Left ventricle myocardium inferior (tissue), 1 donor: ENCODE measurements around the gene SNRNP200. TPM values are rescaled to one million over a fixed set of nuclear protein-coding genes. Genes with fewer than 3 reads are reported as not detected.
A peak's percentile ranks its signal among the peaks of the same experiment; 100 is the strongest.

ENCODE experiments used
- DNase-seq: peaks from one replicate; pipeline ENCODE4 v3.0.0-alpha.2; 2020
- H3K27ac ChIP-seq: fragments of 200-600 bp; replicated peaks from 2 replicates; pipeline ENCODE4 v1.8.0; 2021
- H3K27me3 ChIP-seq: fragments of 200-600 bp; 2 replicates; pipeline ENCODE4 v1.8.0; 2021; ENCODE audit warnings: low read depth
- H3K36me3 ChIP-seq: fragments of 200-600 bp; 2 replicates; pipeline ENCODE4 v1.8.0; 2021
- H3K4me1 ChIP-seq: fragments of 200-600 bp; 2 replicates; pipeline ENCODE4 v1.8.0; 2021
- H3K4me3 ChIP-seq: fragments of 200-600 bp; 2 replicates; pipeline ENCODE4 v1.8.0; 2021; ENCODE audit warnings: mild to moderate bottlenecking, moderate library complexity
- H3K9me3 ChIP-seq: fragments of 200-600 bp; replicated peaks from 2 replicates; pipeline ENCODE4 v1.8.0; 2021
- CTCF ChIP-seq: fragments of 200-600 bp; IDR thresholded peaks from 2 replicates; pipeline ENCODE4 v1.8.0; 2021; ENCODE audit warnings: antibody characterized with exemption, mild to moderate bottlenecking, borderline replicate concordance
- intact Hi-C: fragments of 100-400 bp; cut with micrococcal nuclease; formaldehyde crosslinking; loops from one replicate; pipeline ENCODE4 v1.11.0; 2022
- total RNA-seq: library from RNA; stranded (reverse); fragmentation: NEBNext Ultra II Directional; extraction: Animal tissue kit (Norgen Biotek cat#: 25700); gene quantifications from one replicate; pipeline ENCODE4 v1.2.1, GENCODE V29; 2021
- donor health status: DM: no; HTN: yes; CAD: no; lungs with severe emphysema.

The SNRNP200 gene
- total RNA-seq, 1 donor from 2014 or later: 54.8 TPM

GRCh38 chr2:96264086-96264485, 41.3 kb downstream of the SNRNP200 start:
- Histone ChIP-seq H3K9me3 (no peaks in the 10 kb centered on the region), H3K27ac (peak overlapping the region; percentile 96), H3K27me3 (no peaks in the 10 kb centered on the region), H3K4me1 (peaks cover 85% of the 10 kb centered on the region), H3K36me3 (peaks cover 43% of the 10 kb centered on the region), H3K4me3 (peak overlapping the region; percentile 97)
- no peak for TF ChIP-seq CTCF
- intact Hi-C loops: no loop called here
- DNase-seq: no peak

GRCh38 chr2:96262306-96262705, 43.0 kb downstream of the SNRNP200 start:
- TF ChIP-seq CTCF: no peak
- DNase-seq: no peak
- Histone ChIP-seq H3K4me1 (peaks cover 97% of the 10 kb centered on the region), H3K9me3 (no peaks in the 10 kb centered on the region), H3K4me3 (no peak overlapping the region), H3K27ac (peak overlapping the region; percentile 96), H3K27me3 (no peaks in the 10 kb centered on the region), H3K36me3 (peaks cover 25% of the 10 kb centered on the region)
- intact Hi-C loops: no loop called here

GRCh38 chr2:96261328-96262003, 43.9 kb downstream of the SNRNP200 start:
- H3K4me3 ChIP-seq: peak overlapping the region; percentile 53
- intact Hi-C loops: loop anchor here (2.0 kb wide), 1 partner anchor 57 kb away; no protein-coding TSS in a partner anchor
- H3K9me3 ChIP-seq: no peaks in the 10 kb centered on the region
- H3K4me1 ChIP-seq: peaks cover 97% of the 10 kb centered on the region
- DNase-seq: no peak
- no peaks in the 10 kb centered on the region for H3K27me3 ChIP-seq
- H3K36me3 ChIP-seq: peaks cover 32% of the 10 kb centered on the region
- no peak for TF ChIP-seq CTCF
- H3K27ac ChIP-seq: peak overlapping the region; percentile 96

GRCh38 chr2:96260387-96261260, 44.7 kb downstream of the SNRNP200 start:
- Histone ChIP-seq H3K27ac (peak overlapping the region; percentile 96), H3K36me3 (peaks cover 41% of the 10 kb centered on the region), H3K4me3 (peak overlapping the region; percentile 53), H3K27me3 (no peaks in the 10 kb centered on the region), H3K4me1 (peaks cover 100% of the 10 kb centered on the region), H3K9me3 (no peaks in the 10 kb centered on the region)
- intact Hi-C loops: loop anchor here (2.0 kb wide), 1 partner anchor 56 kb away; no protein-coding TSS in a partner anchor
- DNase-seq: peak; percentile 61
- TF ChIP-seq CTCF: peak; percentile 57

- H3K4me3 ChIP-seq: peak overlapping the region; percentile 53
- H3K27me3 ChIP-seq: no peaks in the 10 kb centered on the region
- peaks cover 100% of the 10 kb centered on the region for H3K4me1 ChIP-seq
- peak; percentile 47 for DNase-seq
- intact Hi-C loops: no loop called here
- peaks cover 52% of the 10 kb centered on the region for H3K36me3 ChIP-seq
- peak overlapping the region; percentile 96 for H3K27ac ChIP-seq
- H3K9me3 ChIP-seq: no peaks in the 10 kb centered on the region
- no peak for TF ChIP-seq CTCF
These were observed 45.8 kb downstream of the SNRNP200 start for GRCh38 chr2:96259497-96259921.
